Stimulated activated naive B cell treated with anti-CD40 and anti-IgM and Interleukin-4, amounts not matched to agents 10 μg/mL and 1 μg/mL and 100 μg/mL, for 72 hours (primary cell): ENCODE results near the gene PRR35.

Source experiments
- ATAC-seq, 2 donors: fragments of 150-1000 bp; cut with Tn5 transposase; replicated peaks; 2 replicates each; pipeline ENCODE4 v1.10.0; 2021; ENCODE audit warnings: moderate library complexity in 1 of 2
- DNase-seq: peaks from one replicate; pipeline ENCODE4 v3.0.0; 2021
- H3K27ac Mint-ChIP-seq: one replicate; pipeline ENCODE4 v1.8.0; 2022; ENCODE audit warnings: mild to moderate bottlenecking, mixed read lengths
- H3K27me3 Mint-ChIP-seq, 2 donors: one replicate each; pipeline ENCODE4 v1.8.0; 2022; ENCODE audit warnings: mixed read lengths in 2 of 2
- H3K36me3 Mint-ChIP-seq, 2 donors: one replicate each; pipeline ENCODE4 v1.8.0; 2022; ENCODE audit warnings: mixed read lengths in 2 of 2, mild to moderate bottlenecking in 1 of 2
- H3K4me1 Mint-ChIP-seq, 2 donors: one replicate each; pipeline ENCODE4 v1.8.0; 2022; ENCODE audit warnings: mixed read lengths in 2 of 2, mild to moderate bottlenecking in 1 of 2
- H3K4me3 Mint-ChIP-seq, 2 donors: one replicate each; pipeline ENCODE4 v1.8.0; 2022; ENCODE audit warnings: mild to moderate bottlenecking in 2 of 2, mixed read lengths in 2 of 2, moderate library complexity in 1 of 2
- H3K9me3 Mint-ChIP-seq, 2 donors: one replicate each; pipeline ENCODE4 v1.8.0; 2022; ENCODE audit warnings: mixed read lengths in 2 of 2, mild to moderate bottlenecking in 1 of 2

Gene PRR35

GRCh38 chr16:572865-573650 lies 12.9 kb downstream of the PRR35 start:
- no peak overlapping the region for H3K4me3 Mint-ChIP-seq
- H3K36me3 Mint-ChIP-seq = peaks cover 3 to 9% of the 10 kb centered on the region in 2 donors
- peaks cover 26 to 36% of the 10 kb centered on the region in 2 donors for H3K4me1 Mint-ChIP-seq
- H3K27ac Mint-ChIP-seq = no peak overlapping the region
- H3K9me3 Mint-ChIP-seq = no peaks in the 10 kb centered on the region
- no peaks in the 10 kb centered on the region for H3K27me3 Mint-ChIP-seq
- no peak for ATAC-seq
- no peak for DNase-seq

- Mint-ChIP-seq H3K27me3 (no peaks in the 10 kb centered on the region), H3K9me3 (no peaks in the 10 kb centered on the region), H3K4me3 (no peak overlapping the region), H3K27ac (no peak overlapping the region), H3K4me1 (peaks cover 24 to 31% of the 10 kb centered on the region in 2 donors), H3K36me3 (peaks cover 3 to 9% of the 10 kb centered on the region in 2 donors)
- no peak for ATAC-seq
- no peak for DNase-seq
Measured at GRCh38 chr16:574021-574760, 14.0 kb downstream of the PRR35 start.

- DNase-seq (no peak), ATAC-seq (no peak)
- Mint-ChIP-seq H3K4me3 (no peak overlapping the region), H3K36me3 (peaks cover 3 to 9% of the 10 kb centered on the region in 2 donors), H3K4me1 (peaks cover 22 to 25% of the 10 kb centered on the region in 2 donors), H3K9me3 (no peaks in the 10 kb centered on the region), H3K27ac (no peak overlapping the region), H3K27me3 (no peaks in the 10 kb centered on the region)
Measured at GRCh38 chr16:575354-576196, 15.4 kb downstream of the PRR35 start.

GRCh38 chr16:576197-576822 lies 16.1 kb downstream of the PRR35 start:
- Mint-ChIP-seq H3K27me3 (no peaks in the 10 kb centered on the region), H3K36me3 (peaks cover 3 to 9% of the 10 kb centered on the region in 2 donors), H3K4me1 (peaks cover 14 to 17% of the 10 kb centered on the region in 2 donors), H3K27ac (peak overlapping the region; percentile 85), H3K9me3 (no peaks in the 10 kb centered on the region), H3K4me3 (no peak overlapping the region)
- no peak for DNase-seq
- no peak for ATAC-seq

DNA sequence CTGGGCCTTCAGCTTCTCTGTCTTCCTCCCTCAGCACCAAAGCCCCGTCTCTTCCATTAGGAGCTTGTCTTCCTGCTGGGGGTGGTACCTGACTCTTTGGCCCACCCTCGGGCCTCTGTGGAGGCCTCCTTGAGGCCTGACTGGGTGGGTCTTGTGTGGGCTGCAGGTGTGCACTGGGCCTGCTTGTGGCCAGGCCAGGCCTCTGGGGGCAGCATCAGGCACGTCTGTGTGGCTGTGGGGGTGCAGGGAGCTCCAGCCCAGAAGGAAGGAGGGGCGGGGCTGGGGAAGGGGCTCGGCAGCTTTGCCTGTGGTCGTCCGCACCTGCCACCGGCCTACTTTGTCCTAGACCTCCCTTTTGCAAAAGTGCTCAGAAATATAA lies 16.6 kb downstream of the PRR35 start:
- ATAC-seq = no peak
- H3K36me3 Mint-ChIP-seq = peaks cover 3 to 9% of the 10 kb centered on the region in 2 donors
- no peak overlapping the region for H3K4me3 Mint-ChIP-seq
- no peaks in the 10 kb centered on the region for H3K9me3 Mint-ChIP-seq
- H3K27me3 Mint-ChIP-seq = no peaks in the 10 kb centered on the region
- H3K4me1 Mint-ChIP-seq = peaks cover 9 to 12% of the 10 kb centered on the region in 2 donors
- no peak for DNase-seq
- peak overlapping the region; percentile 85 for H3K27ac Mint-ChIP-seq

DNA sequence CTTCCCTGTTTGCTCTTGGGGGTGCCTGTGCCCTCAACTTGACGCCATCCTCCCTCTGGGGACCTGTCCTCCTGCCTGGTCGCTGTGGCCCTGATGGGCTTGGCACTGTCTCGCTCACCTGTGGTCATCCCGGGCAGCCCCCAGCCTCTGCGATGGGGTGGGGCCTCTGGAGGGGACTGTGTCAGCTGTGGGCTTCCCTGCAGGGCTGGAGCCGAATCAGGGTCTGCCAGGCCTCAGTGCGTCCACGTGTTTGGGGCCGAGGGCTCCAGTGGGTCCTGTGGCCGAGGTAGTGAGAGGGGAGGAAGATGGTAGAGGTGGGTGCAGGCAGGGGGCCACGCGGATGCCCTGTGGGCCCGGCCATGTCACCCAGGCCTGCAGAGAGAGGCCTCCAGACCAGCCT lies 17.6 kb downstream of the PRR35 start:
- DNase-seq = no peak
- no peaks in the 10 kb centered on the region for H3K9me3 Mint-ChIP-seq
- peak overlapping the region in 1 of 2 donors; percentile 9 for H3K4me3 Mint-ChIP-seq
- H3K4me1 Mint-ChIP-seq = peaks cover 5 to 8% of the 10 kb centered on the region in 2 donors
- no peak overlapping the region for H3K27ac Mint-ChIP-seq
- H3K27me3 Mint-ChIP-seq = no peaks in the 10 kb centered on the region
- ATAC-seq = no peak
- H3K36me3 Mint-ChIP-seq = peaks cover 6 to 10% of the 10 kb centered on the region in 2 donors

- peaks cover 5 to 8% of the 10 kb centered on the region in 2 donors for H3K4me1 Mint-ChIP-seq
- peaks cover 7 to 10% of the 10 kb centered on the region in 2 donors for H3K36me3 Mint-ChIP-seq
- H3K27me3 Mint-ChIP-seq = no peaks in the 10 kb centered on the region
- H3K4me3 Mint-ChIP-seq = no peak overlapping the region
- H3K9me3 Mint-ChIP-seq = no peaks in the 10 kb centered on the region
- ATAC-seq = no peak
- no peak overlapping the region for H3K27ac Mint-ChIP-seq
- DNase-seq = no peak
Measured at GRCh38 chr16:578232-578869, 18.2 kb downstream of the PRR35 start.

DNA sequence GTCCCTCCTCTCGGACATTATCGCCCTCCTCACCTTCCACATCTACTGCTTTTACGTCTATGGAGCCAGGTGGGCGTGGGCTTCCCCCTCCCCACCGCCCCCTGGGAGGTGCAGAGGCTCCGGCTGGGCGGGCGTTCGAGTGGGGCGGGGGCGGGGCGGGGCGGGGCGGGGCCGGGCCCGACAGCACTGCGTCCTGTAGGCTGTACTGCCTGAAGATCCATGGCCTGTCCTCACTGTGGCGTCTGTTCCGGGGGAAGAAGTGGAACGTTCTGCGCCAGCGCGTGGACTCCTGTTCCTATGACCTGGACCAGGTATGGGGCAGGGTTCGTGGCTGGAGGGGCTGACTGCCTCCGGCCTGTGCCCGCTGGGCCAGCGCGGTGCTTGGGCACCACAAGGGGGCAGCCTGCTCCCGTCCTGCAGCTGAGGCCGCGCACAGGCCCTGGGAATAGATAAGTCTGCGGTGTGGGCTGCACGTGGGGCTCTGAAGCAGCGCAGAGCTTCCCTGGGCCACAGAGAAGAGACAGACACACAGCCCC lies 18.7 kb downstream of the PRR35 start:
- ATAC-seq = peak; percentile 96
- peak; percentile 63 for DNase-seq
- Mint-ChIP-seq H3K27me3 (no peaks in the 10 kb centered on the region), H3K27ac (no peak overlapping the region), H3K9me3 (no peaks in the 10 kb centered on the region), H3K4me3 (peak overlapping the region; percentile 41 to 65), H3K4me1 (peaks cover 5 to 8% of the 10 kb centered on the region in 2 donors), H3K36me3 (peaks cover 7 to 10% of the 10 kb centered on the region in 2 donors)

GRCh38 chr16:580141-580945 lies 20.1 kb downstream of the PRR35 start:
- Mint-ChIP-seq H3K4me1 (peaks cover 7 to 10% of the 10 kb centered on the region in 2 donors), H3K27ac (no peak overlapping the region), H3K9me3 (no peaks in the 10 kb centered on the region), H3K4me3 (no peak overlapping the region), H3K36me3 (peaks cover 7 to 10% of the 10 kb centered on the region in 2 donors), H3K27me3 (peaks cover 0 to 1% of the 10 kb centered on the region in 2 donors)
- no peak for DNase-seq
- no peak for ATAC-seq

DNA sequence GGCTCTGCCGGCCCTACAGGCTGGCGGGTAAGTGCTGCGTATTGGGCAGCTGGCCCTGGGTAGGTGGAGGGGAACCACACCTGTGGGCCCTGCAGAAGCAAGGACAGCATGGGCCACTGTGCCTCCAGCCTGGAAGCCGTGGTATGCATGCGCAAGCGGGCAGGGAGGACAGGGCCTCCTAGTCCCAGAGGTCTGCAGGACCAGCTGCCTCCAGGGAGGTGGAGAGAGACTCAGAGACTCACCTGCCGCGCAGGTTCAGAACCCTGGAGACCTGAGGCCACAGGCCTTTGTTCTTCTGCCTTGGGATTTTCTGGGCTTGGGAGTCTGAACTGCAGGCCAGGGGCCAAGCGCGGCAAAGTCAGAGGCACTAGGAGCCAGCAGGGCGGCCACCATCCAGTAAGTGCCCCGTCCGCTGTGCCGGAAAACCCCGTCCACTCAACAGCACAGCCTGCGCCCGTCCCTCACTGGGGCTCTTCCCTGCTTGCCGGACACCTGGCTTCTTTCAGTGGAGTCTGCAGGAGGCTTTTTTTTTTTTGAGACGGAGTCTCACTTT lies 20.8 kb downstream of the PRR35 start:
- ATAC-seq = no peak
- Mint-ChIP-seq H3K9me3 (no peaks in the 10 kb centered on the region), H3K36me3 (peaks cover 7 to 10% of the 10 kb centered on the region in 2 donors), H3K27me3 (peaks cover 4 to 7% of the 10 kb centered on the region in 2 donors), H3K4me1 (peaks cover 11 to 17% of the 10 kb centered on the region in 2 donors), H3K4me3 (no peak overlapping the region), H3K27ac (no peak overlapping the region)
- DNase-seq = no peak

DNA sequence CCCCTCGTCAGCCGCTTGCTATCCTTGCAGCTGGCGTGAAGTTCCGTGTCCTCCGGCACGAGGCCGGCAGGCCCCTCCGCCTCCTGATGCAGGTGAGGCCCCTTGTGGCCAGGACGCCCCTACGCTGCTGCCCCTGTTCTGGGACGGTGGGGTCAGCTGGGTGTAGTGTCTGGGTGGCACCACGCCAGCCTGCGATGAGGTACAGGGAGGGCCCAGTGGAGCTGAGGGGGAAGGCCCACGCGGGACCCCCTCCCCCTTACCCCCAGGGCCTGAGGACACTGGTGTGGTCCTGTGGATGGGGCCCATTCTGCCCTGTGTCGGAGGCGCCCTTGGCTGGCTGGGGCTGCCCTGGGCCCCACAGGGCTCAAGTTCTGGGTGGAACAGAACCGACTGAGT lies 22.0 kb downstream of the PRR35 start:
- DNase-seq (no peak), ATAC-seq (no peak)
- Mint-ChIP-seq H3K36me3 (peaks cover 3 to 4% of the 10 kb centered on the region in 2 donors), H3K27me3 (peaks cover 4 to 7% of the 10 kb centered on the region in 2 donors), H3K4me1 (peaks cover 9 to 11% of the 10 kb centered on the region in 2 donors), H3K4me3 (no peak overlapping the region), H3K27ac (no peak overlapping the region), H3K9me3 (no peaks in the 10 kb centered on the region)

GRCh38 chr16:582614-583331 lies 22.6 kb downstream of the PRR35 start:
- H3K4me3 Mint-ChIP-seq = no peak overlapping the region
- H3K4me1 Mint-ChIP-seq = peaks cover 12 to 16% of the 10 kb centered on the region in 2 donors
- DNase-seq (no peak), ATAC-seq (no peak)
- H3K36me3 Mint-ChIP-seq = peaks cover 3 to 4% of the 10 kb centered on the region in 2 donors
- no peak overlapping the region for H3K27ac Mint-ChIP-seq
- no peaks in the 10 kb centered on the region for H3K9me3 Mint-ChIP-seq
- H3K27me3 Mint-ChIP-seq = peaks cover 4 to 7% of the 10 kb centered on the region in 2 donors
